NK-92 treated with Interleukin-12 subunit alpha and Interleukin-12 subunit beta, amount 100 ng/mL, for 24 hours (cell line): ENCODE results near the gene RMDN3.

Source experiments
- DNase-seq: peaks from one replicate; lab custom pipeline; 2025; lab: John Stamatoyannopoulos, UW

The RMDN3 gene

DNA sequence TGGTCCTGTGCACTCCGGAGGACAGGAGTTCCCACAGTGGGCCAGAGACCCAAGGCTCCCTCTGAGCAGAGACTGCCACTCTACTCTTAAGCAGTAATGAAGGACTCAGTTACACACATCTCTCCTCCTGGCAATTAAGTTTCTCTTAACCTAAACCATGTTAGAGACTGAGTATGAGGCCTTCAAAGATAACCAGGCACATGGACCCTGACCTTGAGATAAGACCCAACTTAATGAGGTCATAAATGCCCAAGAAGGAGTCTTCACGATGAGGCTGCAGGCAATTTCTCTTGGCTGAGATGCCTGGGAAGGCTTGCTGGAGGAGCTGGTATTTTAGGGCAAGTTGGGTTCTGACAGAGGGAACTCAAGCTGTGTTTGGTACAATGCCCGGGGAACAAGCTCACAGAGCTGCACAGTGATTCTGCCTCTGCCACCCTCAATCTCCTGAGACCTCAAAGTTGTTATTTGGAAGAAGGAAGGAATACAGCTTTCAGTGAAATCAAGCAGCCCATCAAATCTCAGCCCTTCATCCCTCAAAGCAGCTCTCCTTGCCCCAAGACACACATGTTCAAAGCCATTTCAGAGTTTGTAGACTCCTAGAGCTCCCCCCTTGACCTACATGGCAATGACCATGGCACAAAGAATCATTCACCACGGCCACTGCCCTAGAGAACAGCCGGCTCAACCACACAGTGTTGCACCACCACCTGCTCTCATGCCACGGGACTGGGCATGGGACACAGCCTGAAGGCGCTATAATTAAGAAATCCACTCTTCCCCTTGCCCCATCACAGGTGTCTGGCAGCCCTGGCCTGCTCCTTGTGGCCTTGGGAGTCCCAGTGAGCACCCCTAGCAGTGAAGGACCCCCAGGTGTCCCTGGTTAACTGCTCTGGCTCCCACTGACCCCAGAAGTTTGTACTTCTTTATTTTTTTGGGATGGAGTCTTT is 7.1 kb downstream of the RMDN3 start:
- DNase-seq = no peak

DNA sequence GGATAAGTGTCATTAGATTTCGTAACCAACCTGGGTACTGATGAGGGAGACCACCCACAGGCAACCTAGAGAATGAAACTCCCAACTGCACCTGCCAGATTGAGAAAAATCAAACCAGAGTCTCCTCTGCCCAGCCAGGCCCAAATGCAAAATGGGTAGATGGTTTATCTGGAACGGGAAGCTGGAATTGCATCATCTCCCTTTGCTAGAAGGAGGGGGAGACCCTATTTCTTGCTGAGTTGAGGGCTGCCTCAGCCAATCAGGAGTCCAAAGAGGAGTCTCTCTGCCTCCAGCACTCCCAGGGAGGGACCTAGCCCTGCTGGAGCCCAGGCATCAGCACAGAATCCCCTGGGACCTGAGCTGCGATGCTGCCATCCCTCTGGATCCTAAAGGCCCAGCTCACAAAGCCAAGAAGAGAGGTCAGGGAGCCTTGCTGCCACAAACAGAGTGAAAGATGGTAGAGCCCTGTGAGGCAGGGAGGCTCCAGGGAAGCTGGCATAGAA is 8.1 kb downstream of the RMDN3 start:
- DNase-seq = no peak

DNA sequence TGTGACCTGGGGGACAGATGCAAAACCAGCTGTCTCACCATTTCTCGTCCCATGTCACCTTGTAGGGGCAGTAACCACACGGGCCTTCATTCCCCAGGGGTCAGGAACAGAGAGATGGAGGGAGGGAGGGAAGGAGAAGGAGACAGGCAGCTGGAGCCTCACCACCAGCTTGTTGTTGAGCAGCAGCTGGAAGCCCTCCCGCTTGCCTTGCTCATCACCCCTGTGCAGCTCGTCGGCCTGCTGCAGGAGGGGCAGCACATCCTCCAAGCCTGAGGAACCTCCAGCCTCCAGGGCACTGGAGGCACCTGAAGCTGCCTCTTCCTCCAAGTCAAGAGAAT is 10.3 kb downstream of the RMDN3 start:
- no peak for DNase-seq

DNA sequence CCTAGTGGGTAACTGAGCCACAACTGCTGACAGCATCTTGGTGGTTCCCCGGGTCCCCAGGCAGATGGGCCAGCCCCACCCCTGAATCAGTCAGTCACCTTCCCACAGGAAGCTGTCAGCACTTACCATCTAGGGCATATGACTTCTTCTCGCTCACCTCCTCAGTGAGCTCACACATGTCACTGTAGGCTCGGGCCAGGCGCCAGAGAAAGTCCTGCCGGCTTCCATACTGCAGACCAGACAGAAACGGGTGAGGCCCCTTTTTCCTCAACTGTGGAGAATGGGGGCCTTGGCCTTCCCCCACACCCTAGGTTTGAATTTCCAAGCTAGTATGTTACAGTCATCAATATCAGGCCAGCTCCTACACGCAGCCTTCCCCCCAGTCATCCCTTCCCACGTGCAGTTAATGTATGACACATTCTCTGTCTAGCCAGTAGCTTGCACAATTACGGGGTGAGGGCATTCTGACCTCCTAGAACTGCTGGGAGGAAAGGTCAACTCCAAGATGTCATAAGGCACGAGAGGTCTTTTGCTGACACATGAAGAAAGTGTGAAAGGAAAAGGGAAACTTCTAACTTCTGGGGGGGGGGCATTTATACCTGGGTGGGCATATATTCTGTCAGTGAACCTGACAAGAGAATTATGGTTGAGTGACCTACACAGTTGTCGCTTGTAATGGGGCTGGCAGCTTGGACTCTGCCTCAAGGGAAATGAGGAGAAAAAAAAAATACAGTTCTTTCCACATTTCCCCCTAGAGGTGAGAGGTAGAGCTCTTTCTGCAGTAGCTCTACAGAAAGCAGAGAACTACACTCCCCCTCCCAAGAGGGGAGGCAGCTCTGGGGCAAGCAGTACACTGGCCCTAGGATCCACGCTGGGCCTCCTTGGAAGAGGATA is 10.9 kb downstream of the RMDN3 start:
- DNase-seq = peak; percentile 86

DNA sequence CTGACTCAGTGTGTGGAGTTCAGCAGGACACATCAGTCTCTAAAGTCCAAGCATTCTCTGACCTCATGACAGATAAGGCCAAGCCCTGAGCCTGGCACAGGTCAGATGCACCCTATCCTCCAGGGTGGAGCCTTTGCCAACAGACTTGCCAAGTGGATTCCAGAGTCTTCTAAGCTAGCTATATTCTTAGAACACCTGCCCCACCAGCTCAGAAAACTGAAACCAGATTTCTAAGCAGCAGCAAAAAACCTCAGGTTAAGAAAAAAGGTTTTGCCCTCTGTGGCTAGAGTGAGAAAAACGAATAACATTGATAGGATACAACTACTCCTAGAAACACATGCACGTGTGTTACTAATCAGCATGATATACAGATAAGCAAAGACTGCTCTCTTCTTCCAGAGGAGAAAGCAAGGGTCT is 11.6 kb downstream of the RMDN3 start:
- peak; percentile 30 for DNase-seq

DNA sequence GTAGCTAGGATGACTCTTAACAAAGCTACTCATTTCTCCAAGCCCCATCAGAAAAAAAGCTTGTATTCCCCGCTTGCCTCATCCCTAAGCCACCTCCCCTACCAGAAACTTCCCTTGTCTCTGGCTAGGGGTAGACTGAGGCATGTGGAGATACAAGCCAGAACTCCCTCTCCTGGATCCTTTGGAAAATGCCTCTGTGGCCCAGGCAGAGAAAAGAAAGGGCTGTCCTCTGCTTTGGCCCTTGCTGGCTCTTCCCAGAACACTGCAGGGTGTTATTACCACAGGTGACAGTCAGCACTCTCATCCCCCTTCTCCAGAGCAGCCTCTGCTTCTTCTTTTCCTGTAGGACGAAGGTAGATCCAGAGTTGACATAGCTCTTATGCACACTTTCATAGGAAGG is 15.2 kb downstream of the RMDN3 start:
- DNase-seq = no peak

DNA sequence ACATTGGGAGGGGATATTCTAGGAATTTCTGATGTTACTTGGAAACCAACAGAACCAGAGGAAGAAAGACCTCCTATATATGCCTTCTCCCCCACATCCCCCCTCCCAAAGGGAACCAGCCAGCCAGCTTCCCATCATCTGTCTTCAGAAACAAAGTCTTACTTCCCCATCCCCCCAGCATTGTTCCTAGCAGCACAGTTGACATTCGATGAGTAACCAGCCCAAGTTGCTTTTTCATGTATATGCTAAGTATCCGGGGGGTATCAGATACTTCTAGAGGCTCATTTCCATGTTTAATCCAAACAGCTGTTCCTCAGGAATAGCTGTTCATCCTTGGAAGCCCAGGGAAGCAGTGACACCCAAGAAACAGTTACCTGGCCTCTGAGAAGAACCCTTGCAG is 16.0 kb downstream of the RMDN3 start:
- no peak for DNase-seq

DNA sequence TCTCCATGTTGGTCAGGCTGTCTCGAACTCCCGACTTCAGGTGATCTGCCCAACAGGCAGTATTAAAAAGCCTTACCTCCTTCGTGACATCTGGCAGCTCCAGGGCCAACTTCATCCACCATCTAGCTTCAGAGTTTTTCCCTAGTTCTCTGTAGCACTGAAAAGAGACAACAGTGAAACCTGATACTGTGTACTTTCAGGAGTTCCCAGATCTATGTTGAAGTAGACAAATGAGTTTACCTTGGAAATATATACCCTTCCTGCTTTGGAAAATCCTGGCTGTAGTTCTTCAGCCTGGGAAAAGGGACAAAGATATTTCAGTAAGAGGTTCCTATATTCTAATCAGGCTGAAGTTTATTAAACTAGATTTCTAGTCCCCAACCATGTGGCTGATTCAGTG is 18.0 kb downstream of the RMDN3 start:
- DNase-seq = no peak

DNA sequence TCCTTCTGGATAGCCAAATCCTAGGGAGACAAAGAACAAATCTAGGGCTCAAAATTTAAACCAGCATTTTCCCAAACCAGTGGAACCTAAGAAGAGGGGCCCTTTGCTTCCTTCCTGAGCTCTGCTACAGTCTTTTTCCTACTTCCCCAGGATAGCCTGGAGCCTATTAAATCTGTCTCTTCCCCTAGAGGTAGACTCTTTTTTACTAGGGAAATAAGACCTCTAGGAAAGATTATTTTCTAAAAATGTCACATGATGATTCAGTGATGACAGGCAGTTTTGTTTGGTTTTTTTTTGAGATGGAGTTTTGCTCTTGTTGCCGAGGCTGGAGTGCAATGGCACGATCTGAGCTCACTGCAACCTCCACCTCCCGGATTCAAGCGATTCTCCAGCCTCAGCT is 18.5 kb downstream of the RMDN3 start:
- no peak for DNase-seq

DNA sequence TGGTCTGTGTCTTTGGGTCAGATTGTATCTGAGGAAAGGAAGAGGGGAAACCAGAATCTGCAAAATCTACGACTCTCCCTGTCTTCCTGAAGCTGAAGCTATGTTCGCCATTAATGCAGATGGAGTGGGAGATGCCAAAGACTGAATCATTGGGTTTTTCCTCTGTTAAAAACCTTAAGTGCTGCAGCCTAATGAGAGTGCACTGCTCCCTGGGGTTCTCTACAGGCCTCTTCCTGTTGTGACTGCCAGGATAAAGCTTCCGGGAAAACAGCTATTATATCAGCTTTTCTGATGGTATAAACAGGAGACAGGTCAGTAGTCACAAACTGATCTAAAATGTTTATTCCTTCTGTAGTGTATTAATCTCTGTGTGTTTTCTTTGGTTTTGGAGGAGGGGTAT is 24.0 kb downstream of the RMDN3 start:
- DNase-seq = no peak

DNA sequence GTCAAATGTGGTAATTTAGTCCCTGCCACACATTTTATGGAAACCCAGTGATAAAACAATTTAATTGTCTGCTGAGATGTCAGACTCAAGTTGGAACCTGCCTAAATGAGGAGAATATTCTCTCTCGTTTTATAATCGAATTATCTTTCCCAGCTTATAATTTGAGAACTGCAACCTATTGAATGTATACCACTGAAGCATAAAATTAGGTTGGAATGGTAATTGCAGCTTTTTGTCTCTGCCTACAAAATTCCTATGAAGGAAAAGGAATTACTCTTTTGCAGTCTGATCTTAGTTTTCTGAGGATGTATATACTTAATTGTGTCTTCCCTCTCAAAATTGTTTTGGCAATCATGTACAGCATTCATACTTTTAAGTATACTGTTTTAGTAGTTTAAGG is 31.1 kb downstream of the RMDN3 start:
- DNase-seq = no peak

DNA sequence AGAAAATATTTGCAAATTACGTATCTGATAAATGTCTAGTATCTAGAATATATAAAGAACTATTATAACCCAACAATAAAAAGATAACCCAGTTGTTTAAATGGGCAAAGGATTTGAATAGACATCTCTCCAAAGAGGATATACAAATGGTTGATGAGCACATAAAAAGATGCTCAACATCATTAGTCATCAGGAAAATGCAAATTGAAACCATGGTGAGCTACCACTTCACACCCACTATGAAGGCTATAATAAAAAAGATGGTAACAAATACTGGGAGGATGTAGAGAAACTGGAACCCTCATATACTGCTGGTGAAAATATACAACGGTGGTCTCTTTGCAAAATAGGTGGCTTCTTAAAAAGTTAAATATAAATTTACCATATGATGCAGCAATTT is 32.1 kb downstream of the RMDN3 start:
- no peak for DNase-seq

DNA sequence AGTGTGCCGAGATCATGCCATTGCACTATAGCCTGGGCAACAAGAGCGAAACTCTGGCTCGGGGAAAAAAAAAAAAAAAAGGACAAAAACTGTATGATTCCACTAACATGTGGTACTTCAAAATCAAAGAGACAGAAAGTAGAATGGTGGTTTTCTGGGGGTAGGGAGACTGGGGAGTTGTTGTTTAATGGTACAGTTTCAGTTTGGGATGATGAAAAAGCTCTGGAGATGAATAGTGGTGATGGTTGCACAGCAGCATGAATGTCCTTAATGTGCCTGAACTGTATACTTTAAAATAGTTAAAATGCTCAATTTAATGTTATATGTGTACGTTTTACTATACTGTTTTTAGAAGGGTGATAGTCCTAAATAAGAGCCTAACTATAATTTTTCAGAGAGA is 32.7 kb downstream of the RMDN3 start:
- DNase-seq = no peak

DNA sequence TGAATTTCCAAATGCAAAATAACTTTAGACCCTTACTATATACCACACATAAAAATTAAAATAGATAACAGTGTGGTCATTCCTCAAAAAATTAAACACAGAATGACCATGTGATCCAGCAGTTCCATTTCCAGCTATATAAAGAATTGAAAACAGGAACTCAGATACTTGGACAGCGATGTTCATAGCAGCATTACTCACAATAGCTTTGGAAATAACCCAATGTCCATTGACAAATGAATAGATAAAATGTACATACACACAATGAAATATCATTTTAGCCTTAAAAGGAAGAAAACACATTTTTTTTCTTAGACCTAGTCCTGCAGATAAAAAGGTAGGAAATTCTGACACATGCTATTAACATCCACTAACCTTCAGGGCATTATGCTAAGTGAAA is 33.4 kb downstream of the RMDN3 start:
- no peak for DNase-seq

DNA sequence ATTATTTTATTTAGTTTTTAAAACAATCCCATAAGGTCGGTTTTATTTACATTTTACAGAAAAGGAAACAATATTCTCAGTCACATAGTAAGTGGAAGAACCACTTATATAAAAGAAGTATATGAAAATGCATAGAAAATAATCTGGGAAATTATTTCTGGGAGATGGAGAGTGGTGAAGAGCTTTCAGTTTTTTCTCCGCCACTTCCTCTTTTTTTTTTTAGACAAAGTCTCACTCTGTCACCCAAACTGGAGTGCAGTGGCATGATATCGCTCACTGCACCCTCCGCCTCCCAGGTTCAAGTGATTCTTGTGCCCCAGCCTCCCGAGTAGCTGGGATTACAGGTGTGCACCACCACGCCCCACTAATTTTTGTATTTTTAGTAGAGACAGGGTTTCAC is 38.9 kb downstream of the RMDN3 start:
- DNase-seq = no peak

DNA sequence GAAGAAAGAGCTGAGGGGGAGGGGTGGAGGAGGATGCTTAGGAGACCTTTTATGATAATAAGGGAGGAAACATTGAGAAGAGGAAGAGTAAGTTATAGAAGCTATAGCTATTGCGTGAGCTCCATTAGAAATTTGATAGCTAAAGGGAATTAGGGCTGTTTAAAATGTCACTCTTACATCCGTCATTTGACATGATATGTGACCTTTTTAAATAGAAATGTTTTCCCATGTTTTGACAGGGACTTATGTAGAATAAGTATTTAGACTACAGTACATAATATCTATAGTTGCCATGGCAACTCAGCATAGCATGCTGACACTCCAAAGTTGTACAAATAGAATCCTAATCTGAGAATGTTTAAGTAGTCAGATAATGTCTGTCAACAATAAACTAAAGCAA is 40.9 kb downstream of the RMDN3 start:
- no peak for DNase-seq

DNA sequence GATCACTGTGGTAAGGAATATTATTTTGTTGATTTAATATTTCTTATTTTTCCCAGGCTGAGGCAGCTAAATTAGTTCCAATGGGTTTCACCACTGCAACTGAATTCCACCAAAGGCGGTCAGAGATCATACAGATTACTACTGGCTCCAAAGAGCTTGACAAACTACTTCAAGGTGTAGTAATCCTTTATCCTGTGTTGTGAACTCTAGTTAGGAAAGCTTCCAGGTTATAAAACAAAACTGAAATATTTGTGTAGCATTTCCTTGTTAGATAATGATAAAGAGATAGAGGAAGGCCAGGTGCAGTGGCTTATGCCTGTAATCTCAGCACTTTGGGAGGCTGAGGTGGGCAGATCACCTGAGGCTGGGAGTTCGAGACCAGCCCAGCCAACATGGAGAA is 48.9 kb downstream of the RMDN3 start:
- DNase-seq = no peak

DNA sequence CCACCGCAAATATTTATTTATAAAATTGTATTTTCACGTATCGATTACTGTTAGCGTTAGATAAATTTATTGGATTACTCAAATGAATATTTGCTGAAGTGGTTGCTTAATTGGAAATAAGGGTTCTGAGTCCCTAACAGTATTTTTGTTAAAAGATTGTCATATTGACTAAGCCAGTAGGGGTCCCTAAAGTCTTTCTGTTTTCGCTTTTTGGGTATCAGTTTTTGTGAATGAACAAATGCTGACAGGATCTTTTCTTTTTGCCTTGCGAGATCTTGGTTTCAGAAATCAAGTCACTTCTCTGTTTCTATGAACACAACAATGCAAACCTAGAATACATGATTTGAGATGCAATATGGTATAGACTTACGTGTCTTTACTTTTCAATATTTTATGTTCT is 53.0 kb downstream of the RMDN3 start:
- DNase-seq = no peak

DNA sequence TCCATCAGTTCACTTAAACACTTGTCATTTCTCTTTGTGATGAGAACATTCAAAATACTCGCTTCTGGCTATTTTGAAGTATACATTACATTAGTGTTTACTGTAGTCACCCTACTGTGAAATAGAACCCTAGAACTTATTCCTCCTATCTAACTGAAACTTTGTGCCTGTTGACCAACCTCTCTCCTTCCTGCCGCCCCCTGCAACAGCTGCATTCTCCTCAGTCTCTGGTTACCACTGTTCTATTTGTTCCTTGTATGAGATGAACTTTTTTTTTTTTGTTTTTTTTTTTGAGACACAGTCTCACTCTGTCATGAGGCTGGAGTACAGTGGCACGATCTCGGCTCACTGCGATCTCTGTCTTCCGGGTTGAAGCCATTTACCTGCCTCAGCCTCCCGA is 57.1 kb downstream of the RMDN3 start:
- no peak for DNase-seq

DNA sequence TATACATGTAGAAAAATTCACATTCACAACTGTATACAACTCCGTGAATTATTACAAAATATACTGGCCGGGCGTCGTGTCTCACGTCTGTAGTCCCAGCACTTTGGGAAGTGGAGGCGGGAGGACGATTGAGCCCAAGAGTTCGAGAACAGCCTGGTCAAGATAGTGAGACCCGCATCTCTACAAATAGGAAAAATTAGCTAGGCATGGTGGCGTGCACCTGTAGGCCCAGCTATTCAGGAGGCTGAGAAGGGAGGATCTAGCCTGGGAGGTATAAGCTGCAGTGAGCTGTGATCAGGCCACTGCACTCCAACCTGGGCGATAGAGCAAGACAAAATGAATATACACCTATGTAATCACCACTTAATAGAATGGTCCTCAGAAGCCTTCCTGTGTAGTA is 58.8 kb downstream of the RMDN3 start:
- DNase-seq = no peak

DNA sequence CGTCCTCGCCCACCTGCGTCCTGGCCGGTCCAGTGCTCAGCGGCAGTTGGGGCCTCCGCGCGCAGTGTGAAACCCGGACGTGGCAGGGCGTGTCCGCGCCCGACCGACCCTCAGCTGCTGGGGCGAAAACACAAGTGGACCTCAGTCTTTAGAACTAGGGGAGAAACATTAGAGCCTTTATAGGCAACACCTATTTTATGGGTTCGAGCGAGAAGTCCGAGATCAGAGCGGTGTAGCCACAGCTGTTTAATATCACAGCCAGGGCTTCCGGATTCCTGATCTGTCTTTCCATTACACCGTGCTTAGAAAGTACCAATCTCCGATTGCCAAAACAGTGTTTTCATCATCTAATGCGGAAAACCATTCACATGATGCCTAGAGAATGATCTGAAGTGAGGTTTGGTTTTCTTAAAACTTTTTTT is 59.6 kb downstream of the RMDN3 start:
- no peak for DNase-seq

DNA sequence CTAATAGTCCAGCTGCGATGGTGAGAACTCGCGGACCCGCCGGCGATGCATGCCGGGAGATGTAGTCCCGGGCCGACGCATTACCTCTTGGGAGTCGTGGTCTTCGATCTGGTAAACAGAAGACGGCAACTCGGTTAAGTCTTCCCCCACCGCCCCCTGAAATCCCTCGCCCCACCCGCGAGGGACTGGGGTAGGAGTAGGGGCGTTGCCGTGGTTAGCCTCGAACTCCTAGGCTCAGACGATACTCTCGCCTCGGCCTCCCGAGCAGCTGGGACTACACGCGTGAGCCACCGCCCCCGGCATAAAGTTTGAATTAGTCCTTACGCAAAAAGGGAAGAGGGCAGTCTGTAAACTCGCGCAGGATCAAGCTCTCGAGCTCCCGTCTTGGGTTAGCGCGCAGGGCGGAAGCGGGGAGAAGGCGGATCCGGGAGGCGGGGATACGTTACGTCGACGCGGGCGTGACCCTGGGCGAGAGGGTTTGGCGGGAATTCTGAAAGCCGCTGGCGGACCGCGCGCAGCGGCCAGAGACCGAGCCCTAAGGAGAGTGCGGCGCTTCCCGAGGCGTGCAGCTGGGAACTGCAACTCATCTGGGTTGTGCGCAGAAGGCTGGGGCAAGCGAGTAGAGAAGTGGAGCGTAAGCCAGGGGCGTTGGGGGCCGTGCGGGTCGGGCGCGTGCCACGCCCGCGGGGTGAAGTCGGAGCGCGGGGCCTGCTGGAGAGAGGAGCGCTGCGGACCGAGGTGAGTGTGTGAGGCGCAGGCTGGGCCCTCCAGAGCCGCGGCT is 60.2 kb downstream of the RMDN3 start, which contains the start of gene RAD51:
RAD51 (plus strand) TSS at position 487 of the 781 bp plus-strand sequence. CDS start 3,585 bp downstream, outside the sequence.
- DNase-seq = peak; percentile 92
